Activated CD8-positive, alpha-beta T cell treated with anti-CD3 and anti-CD28 coated beads for 36 hours (primary cell): ENCODE results near the gene ZNF488. TPM values are rescaled to one million over a fixed set of nuclear protein-coding genes. Genes with fewer than 3 reads are reported as not detected.
"Not testable (repeated sequence)": the region's sequence is repeated elsewhere in the genome, so short reads cannot be mapped to it uniquely, and the experiment has no call there.

Source experiments
- ATAC-seq: fragments of 200-7000 bp; cut with Tn5 transposase; one replicate; pipeline ENCODE4 v1.10.0; 2021; ENCODE audit warnings: mild to moderate bottlenecking, moderate library complexity
- CTCF ChIA-PET: fragments of 350-600 bp; sonication (Branson Sonifier 250); formaldehyde crosslinking; loops from one replicate; lab custom pipeline; 2021; ENCODE audit warnings: antibody characterized with exemption; lab: Charles Lee
- POLR2A ChIA-PET: fragments of 350-600 bp; sonication (Branson Sonifier 250); formaldehyde crosslinking; loops from one replicate; lab custom pipeline; 2021; ENCODE audit warnings: antibody characterized with exemption; lab: Charles Lee
- DNase-seq: peaks from one replicate; pipeline ENCODE4 v3.0.0-alpha.2; 2020
- H3K27ac Mint-ChIP-seq: one replicate; pipeline ENCODE4 v1.8.0; 2021; ENCODE audit warnings: mild to moderate bottlenecking, mixed read lengths
- H3K27me3 Mint-ChIP-seq: one replicate; pipeline ENCODE4 v1.8.0; 2021; ENCODE audit warnings: mixed read lengths
- H3K36me3 Mint-ChIP-seq: one replicate; pipeline ENCODE4 v1.8.0; 2021; ENCODE audit warnings: low read depth, mixed read lengths
- H3K4me1 Mint-ChIP-seq: one replicate; pipeline ENCODE4 v1.8.0; 2021; ENCODE audit warnings: low read depth, mixed read lengths
- H3K4me3 Mint-ChIP-seq: one replicate; pipeline ENCODE4 v1.8.0; 2021; ENCODE audit warnings: mild to moderate bottlenecking, moderate library complexity, mixed read lengths
- H3K9me3 Mint-ChIP-seq: one replicate; pipeline ENCODE4 v1.8.0; 2021; ENCODE audit warnings: mixed read lengths
- intact Hi-C: fragments of 100-400 bp; cut with micrococcal nuclease; formaldehyde crosslinking; loops from one replicate; pipeline ENCODE4 v1.10.0; 2022
- total RNA-seq, 2 experiments: library from RNA; stranded (reverse); gene quantifications; one replicate each; pipeline ENCODE4 v1.2.3, GENCODE V29; 2021
- TF ChIP-seq, protein P1 (sequence below): fragments of 200-600 bp; IDR thresholded peaks from one replicate; pipeline ENCODE4 v1.8.0; 2022; ENCODE audit warnings: antibody characterized with exemption, mild to moderate bottlenecking

The ZNF488 gene
- total RNA-seq, 2 experiments from 2014 or later, result 0.36 to 0.58 TPM

- Mint-ChIP-seq H3K27ac (no peak overlapping the region), H3K4me1 (no peaks in the 10 kb centered on the region), H3K27me3 (no peaks in the 10 kb centered on the region), H3K36me3 (no peaks in the 10 kb centered on the region), H3K4me3 (no peak overlapping the region), H3K9me3 (no peaks in the 10 kb centered on the region)
- ChIA-PET CTCF (no interaction called here), POLR2A (no interaction called here)
- DNase-seq (no peak), ATAC-seq (no peak)
- intact Hi-C loops, result no loop called here
- TF ChIP-seq, protein P1, sequence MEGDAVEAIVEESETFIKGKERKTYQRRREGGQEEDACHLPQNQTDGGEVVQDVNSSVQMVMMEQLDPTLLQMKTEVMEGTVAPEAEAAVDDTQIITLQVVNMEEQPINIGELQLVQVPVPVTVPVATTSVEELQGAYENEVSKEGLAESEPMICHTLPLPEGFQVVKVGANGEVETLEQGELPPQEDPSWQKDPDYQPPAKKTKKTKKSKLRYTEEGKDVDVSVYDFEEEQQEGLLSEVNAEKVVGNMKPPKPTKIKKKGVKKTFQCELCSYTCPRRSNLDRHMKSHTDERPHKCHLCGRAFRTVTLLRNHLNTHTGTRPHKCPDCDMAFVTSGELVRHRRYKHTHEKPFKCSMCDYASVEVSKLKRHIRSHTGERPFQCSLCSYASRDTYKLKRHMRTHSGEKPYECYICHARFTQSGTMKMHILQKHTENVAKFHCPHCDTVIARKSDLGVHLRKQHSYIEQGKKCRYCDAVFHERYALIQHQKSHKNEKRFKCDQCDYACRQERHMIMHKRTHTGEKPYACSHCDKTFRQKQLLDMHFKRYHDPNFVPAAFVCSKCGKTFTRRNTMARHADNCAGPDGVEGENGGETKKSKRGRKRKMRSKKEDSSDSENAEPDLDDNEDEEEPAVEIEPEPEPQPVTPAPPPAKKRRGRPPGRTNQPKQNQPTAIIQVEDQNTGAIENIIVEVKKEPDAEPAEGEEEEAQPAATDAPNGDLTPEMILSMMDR, result no peak
Observed at GRCh38 chr10:47421057-47421952, 37.2 kb upstream of the ZNF488 start.

DNA sequence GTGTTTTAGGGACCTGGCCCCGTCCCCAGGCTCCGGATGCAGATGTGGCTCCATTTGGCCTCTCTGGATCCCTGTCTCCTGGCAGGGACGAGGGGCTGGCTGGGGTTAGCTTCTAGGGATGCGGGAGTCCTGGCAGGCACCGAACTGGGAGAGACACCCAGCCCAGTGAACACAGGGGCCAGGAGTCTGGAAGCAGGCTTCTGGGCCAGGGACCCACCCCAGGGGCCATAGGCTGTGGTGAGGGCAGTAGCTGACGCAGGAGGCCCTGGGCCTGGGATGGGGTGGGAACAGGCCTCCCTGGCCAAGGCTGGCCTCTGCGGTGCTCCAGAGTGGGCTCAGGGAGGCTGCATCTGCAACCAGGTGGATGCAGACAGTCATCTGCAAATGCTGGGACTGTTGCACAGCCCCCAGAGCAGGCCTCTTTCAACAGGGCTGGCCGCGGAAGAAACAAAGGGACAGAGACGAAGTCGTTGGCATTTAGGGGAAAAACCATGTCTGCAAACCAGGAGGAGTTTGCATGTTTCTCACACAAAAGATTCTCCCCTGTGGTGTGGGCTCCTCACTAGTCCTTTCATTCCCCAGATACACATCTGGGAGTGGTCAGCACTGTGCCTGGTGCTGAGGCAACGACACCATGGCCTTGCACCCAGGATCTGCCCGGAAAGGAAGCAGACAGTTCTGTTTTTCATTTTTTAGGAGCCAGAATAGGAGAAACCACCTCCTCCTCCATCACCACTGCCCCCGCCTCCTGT, 36.4 kb upstream of the ZNF488 start:
- Mint-ChIP-seq H3K4me3 (no peak overlapping the region), H3K9me3 (no peaks in the 10 kb centered on the region), H3K4me1 (no peaks in the 10 kb centered on the region), H3K27ac (no peak overlapping the region), H3K36me3 (no peaks in the 10 kb centered on the region), H3K27me3 (no peaks in the 10 kb centered on the region)
- TF ChIP-seq, protein P1, result no peak
- DNase-seq, result no peak
- ATAC-seq, result no peak
- POLR2A ChIA-PET, result no interaction called here
- intact Hi-C loops, result no loop called here
- CTCF ChIA-PET, result no interaction called here

DNA sequence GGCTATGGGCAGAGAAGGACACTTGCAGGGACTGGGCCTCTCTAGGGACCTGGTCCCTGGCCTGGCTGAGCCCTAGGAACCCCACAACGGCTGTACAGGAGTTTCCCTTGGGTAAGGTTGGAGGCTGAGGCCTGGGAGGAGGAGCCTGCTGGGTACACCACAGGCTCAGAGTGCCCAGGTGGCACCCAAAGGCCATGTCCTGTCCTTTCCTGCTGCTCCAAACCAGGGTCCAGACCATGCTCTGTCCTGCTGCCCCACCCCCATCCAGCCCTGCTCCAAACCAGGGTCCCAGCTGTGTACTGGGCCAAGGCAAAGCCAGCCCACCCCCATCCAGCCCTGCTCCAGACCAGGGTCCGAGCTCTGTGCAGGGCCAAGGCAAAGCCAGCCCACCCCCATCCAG, 35.3 kb upstream of the ZNF488 start:
- ChIA-PET CTCF (no interaction called here), POLR2A (no interaction called here)
- H3K4me1 Mint-ChIP-seq, result no peaks in the 10 kb centered on the region
- no peak overlapping the region for H3K27ac Mint-ChIP-seq
- TF ChIP-seq, protein P1, result no peak
- DNase-seq (no peak), ATAC-seq (no peak)
- H3K9me3 Mint-ChIP-seq, result no peaks in the 10 kb centered on the region
- intact Hi-C loops, result no loop called here
- H3K27me3 Mint-ChIP-seq, result no peaks in the 10 kb centered on the region
- H3K4me3 Mint-ChIP-seq, result no peak overlapping the region
- H3K36me3 Mint-ChIP-seq, result no peaks in the 10 kb centered on the region

GRCh38 chr10:47418966-47419365, 34.9 kb upstream of the ZNF488 start:
- TF ChIP-seq, protein P1, result no peak
- intact Hi-C loops, result no loop called here
- Mint-ChIP-seq H3K36me3 (no peaks in the 10 kb centered on the region), H3K4me1 (no peaks in the 10 kb centered on the region), H3K27me3 (no peaks in the 10 kb centered on the region), H3K9me3 (no peaks in the 10 kb centered on the region), H3K27ac (no peak overlapping the region), H3K4me3 (no peak overlapping the region)
- ChIA-PET CTCF (no interaction called here), POLR2A (no interaction called here)
- DNase-seq (no peak), ATAC-seq (no peak)

GRCh38 chr10:47418321-47418720, 34.2 kb upstream of the ZNF488 start:
- H3K27ac Mint-ChIP-seq, result no peak overlapping the region
- H3K4me3 Mint-ChIP-seq, result no peak overlapping the region
- CTCF ChIA-PET, result no interaction called here
- DNase-seq, result no peak
- TF ChIP-seq, protein P1, result no peak
- ATAC-seq, result no peak
- no peaks in the 10 kb centered on the region for H3K27me3 Mint-ChIP-seq
- no peaks in the 10 kb centered on the region for H3K36me3 Mint-ChIP-seq
- H3K9me3 Mint-ChIP-seq, result no peaks in the 10 kb centered on the region
- H3K4me1 Mint-ChIP-seq, result no peaks in the 10 kb centered on the region
- intact Hi-C loops, result no loop called here
- POLR2A ChIA-PET, result no interaction called here

DNA sequence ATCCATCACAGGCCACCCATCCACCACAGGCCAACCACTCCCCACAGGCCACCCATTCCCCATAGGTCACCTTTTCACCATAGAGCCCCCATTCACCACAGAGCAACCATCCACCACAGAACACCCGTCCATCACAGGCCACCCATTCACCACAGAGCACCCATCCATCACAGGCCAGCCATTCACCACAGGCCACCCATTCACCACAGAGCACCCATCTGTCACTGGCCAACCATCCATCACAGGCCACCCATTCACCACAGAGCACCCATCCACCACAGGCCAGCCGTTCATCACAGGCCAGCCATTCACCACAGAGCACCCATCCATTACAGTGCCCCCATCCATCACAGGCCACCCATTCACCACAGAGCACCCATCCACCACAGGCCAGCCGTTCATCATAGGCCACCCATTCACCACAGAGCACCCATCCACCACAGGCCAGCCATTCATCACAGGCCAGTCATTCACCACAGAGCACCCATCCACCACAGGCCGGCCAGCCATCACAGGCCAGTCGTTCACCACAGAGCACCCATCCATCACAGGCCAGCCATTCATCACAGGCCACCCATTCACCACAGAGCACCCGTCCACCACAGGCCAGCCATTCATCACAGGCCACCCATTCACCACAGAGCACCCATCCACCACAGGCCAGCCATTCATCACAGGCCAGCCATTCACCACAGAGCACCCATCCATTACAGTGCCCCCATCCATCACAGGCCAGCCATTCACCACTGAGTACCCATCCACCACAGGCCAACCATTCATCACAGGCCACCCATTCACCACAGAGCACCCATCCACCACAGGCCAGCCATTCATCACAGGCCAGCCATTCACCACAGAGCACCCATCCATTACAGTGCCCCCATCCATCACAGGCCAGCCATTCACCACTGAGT, 32.5 kb upstream of the ZNF488 start:
- CTCF ChIA-PET, POLR2A ChIA-PET, DNase-seq, H3K27ac Mint-ChIP-seq, H3K9me3 Mint-ChIP-seq, ATAC-seq, H3K4me3 Mint-ChIP-seq, intact Hi-C loops, H3K36me3 Mint-ChIP-seq, H3K27me3 Mint-ChIP-seq, H3K4me1 Mint-ChIP-seq: not testable (repeated sequence)
